VCaP (cell line): Measurements from ENCODE around the gene SH3BGRL2.

Experiments
- H3K27ac ChIP-seq: fragments of 450-650 bp; 2 replicates; pipeline ENCODE4 v1.5.1; 2017
- TF ChIP-seq, protein P1 (sequence below): fragments of 450-650 bp; conservative IDR thresholded peaks from 2 replicates; pipeline ENCODE4 v1.5.1; 2017; ENCODE audit warnings: mild to moderate bottlenecking, moderate library complexity

SH3BGRL2 gene

DNA sequence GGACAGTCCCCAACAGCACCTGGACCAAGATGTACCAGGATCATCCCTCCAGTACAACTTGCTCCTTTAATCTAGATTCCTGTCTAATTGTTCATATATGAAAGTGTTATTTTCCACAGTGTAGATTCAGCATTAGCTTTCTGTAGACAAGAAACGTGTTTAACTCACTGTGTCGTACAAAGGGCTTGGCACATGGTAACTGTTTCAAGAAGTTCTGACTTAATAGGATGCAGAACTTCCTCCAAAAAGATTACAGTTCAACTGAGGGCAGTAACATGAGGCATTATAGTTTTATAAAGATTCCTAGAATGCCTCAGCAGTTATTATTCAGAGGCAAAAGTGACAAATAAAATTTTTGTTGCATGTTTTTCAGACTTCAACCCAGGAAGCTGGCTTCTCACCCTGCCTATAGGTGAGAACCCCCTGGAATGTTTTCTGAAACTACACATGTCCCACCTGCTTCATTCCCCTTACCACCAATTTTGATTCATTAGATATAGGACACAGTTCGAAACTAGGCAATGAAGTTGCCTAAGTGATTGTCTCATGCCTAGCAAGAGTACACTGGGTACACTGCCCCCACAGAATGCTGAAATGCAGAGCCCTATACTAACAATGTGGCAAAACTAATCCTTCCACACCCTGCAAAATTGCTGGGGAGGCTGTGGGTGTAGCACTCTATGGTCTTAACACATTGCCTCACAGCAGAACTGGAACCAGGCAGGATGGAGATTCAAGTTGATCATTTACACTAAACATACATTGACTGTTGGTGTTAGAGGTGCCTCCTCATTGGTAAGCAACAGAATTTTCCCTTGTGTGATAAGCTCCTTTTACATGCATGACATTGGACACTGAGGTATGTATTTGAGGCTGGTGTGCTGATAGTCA lies 22.6 kb upstream of the SH3BGRL2 start:
- no peak overlapping the region for H3K27ac ChIP-seq
- TF ChIP-seq, protein P1, sequence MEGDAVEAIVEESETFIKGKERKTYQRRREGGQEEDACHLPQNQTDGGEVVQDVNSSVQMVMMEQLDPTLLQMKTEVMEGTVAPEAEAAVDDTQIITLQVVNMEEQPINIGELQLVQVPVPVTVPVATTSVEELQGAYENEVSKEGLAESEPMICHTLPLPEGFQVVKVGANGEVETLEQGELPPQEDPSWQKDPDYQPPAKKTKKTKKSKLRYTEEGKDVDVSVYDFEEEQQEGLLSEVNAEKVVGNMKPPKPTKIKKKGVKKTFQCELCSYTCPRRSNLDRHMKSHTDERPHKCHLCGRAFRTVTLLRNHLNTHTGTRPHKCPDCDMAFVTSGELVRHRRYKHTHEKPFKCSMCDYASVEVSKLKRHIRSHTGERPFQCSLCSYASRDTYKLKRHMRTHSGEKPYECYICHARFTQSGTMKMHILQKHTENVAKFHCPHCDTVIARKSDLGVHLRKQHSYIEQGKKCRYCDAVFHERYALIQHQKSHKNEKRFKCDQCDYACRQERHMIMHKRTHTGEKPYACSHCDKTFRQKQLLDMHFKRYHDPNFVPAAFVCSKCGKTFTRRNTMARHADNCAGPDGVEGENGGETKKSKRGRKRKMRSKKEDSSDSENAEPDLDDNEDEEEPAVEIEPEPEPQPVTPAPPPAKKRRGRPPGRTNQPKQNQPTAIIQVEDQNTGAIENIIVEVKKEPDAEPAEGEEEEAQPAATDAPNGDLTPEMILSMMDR = no peak

DNA sequence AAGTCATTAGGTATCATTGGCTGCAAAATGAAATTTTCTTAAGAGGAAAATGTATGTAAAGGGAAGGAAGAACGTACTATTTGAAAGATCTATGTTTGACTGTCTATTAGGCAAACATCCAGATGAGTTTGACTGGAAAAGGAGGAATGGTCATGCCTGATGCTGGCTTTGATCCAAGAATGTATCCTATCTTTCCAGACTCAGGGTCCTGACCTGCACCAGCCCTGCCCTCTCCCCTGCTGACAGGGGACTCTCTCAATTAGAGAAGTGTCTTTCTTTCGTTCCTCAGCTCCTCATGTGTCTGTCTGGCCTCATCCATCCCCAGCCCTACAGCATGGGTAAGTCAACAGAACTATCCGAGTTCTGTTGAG lies 21.9 kb upstream of the SH3BGRL2 start:
- TF ChIP-seq, protein P1 = no peak
- H3K27ac ChIP-seq = no peak overlapping the region

DNA sequence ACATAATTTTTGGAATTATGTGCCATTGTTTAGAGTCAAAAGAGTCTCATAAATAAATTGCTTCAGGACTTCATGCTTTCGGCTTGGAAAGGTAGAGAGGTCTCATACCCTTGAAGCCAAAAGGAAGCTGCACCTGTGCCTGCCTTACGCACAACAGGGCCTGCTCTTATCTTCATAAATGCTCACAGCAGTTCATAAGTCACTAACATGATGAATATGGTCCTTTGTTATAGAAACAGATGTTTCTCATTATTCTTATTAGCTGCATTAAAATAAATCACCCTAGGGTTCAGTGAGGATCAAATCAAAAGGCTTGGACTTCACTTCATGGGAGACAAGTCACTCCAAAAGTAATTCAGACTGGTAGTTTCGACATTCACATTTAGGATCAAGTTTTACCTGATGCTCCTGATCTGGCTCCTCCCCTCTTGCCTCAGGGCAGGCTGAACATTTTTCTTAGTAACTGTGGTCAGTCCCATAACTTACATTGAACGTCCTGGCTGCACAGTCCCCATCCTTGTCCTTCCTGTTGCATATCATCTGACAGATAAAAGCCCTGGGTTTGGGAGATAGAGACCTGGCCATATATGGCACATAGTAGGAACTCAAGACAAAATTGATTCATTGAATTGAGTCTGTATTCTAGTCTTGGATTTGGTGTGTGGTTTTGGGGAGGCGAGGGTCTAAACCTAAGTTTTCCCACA lies 20.7 kb upstream of the SH3BGRL2 start:
- no peak overlapping the region for H3K27ac ChIP-seq
- TF ChIP-seq, protein P1 = no peak

DNA sequence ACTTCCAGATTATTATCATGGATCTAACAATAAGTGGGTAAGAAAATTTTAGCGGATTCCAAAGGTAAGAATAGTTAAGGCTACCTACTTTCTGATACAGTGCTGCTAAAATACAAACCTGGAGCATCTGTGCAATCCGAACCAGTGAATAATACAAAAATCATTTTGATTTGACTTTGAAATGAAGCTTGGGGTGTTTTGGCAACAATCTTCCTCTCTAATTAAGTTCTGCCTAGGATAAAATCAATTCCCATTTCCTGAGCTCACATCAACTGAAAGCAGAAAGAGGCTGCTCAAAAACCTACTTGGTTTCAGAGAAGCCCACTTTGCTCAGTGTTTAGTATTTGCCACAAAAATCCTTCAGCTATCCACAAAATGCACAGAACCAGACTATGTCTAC lies 18.7 kb upstream of the SH3BGRL2 start:
- TF ChIP-seq, protein P1 = no peak
- H3K27ac ChIP-seq = no peak overlapping the region

DNA sequence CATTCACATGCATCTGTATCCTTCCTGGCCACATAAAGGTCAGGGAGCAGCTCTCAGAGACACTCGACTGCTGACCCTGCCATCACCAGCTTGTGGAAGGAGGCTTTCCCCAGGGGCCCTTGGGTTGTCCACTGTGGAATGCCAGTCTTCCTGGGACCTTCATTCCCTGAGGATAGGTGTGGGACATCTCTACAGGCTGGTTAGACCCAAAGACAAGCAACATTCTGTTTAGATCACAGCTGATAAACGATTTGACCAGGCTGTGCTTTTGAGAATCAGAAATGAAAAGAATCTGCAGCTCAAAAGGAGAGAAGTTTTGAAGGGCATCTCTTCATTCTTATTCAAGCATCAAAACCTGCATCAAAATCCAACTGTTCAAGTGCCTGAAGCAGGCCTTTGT lies 18.2 kb upstream of the SH3BGRL2 start:
- H3K27ac ChIP-seq = no peak overlapping the region
- TF ChIP-seq, protein P1 = no peak

DNA sequence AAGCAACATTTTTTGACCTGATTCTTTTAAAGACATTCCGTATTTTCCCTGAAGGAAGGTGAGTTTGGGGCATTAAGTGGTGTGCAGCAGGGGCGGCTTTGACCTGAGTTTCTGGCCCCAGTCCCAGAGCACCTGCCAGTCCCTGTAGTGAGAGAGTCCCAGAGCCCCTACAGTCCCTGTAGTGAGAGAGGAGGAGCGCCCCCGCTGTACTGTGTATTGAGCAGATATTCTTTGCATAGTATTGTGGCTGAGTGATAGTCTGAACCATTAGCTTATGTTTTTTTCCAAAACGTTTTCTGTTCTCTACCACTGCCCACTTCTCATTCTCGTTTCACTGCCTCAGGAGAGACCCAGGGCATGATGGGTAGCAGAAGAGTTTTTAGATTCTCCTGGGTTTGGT lies 17.2 kb upstream of the SH3BGRL2 start:
- H3K27ac ChIP-seq = no peak overlapping the region
- TF ChIP-seq, protein P1 = no peak
